Right ventricle myocardium superior (tissue), 1 donor: Measurements from ENCODE around the gene HEPN1. TPM values are rescaled to one million over a fixed set of nuclear protein-coding genes. Genes with fewer than 3 reads are reported as not detected.

ENCODE experiments used
- ATAC-seq: fragments of 200-7000 bp; cut with Tn5 transposase; one replicate; pipeline ENCODE4 v1.9.1; 2020; ENCODE audit warnings: mild to moderate bottlenecking; ENCODE audit not compliant: poor library complexity
- DNase-seq: peaks from one replicate; pipeline ENCODE4 v3.0.0-alpha.2; 2020
- intact Hi-C: fragments of 100-400 bp; cut with DNase I; formaldehyde crosslinking; loops from one replicate; pipeline ENCODE4 v1.11.2; 2022
- total RNA-seq: library from RNA; stranded (reverse); fragmentation: NEBNext Ultra II Directional; extraction: Animal tissue kit (Norgen Biotek cat#: 25700); gene quantifications from one replicate; pipeline ENCODE4 v1.2.1, GENCODE V29; 2021
- donor health status: DM: no; HTN: yes; CAD: no; lungs with severe emphysema.

Gene HEPN1
- total RNA-seq, 1 donor from 2014 or later: not detected

GRCh38 chr11:124934862-124935547 lies 16.0 kb downstream of the HEPN1 start:
- no peak for DNase-seq
- intact Hi-C loops: no loop called here
- ATAC-seq: no peak

- ATAC-seq (no peak), DNase-seq (no peak)
- intact Hi-C loops: no loop called here
Measured at GRCh38 chr11:124935548-124936514, 16.8 kb downstream of the HEPN1 start, which contains the start of gene HEPACAM. HEPACAM (minus strand) TSS chr11:124936047; CDS start chr11:124936006, 41 bp downstream.

- DNase-seq (no peak), ATAC-seq (no peak)
- intact Hi-C loops: no loop called here
Measured at GRCh38 chr11:124937336-124937935, 18.4 kb downstream of the HEPN1 start.

GRCh38 chr11:124938206-124938765 lies 19.2 kb downstream of the HEPN1 start:
- intact Hi-C loops: no loop called here
- no peak for ATAC-seq

GRCh38 chr11:124938970-124939369 lies 19.9 kb downstream of the HEPN1 start:
- intact Hi-C loops: no loop called here
- DNase-seq (no peak), ATAC-seq (no peak)

More at GRCh38 chr11:124938206-124938765, 19.2 kb downstream of the HEPN1 start:
- no peak for DNase-seq

GRCh38 chr11:124941703-124942102 lies 22.7 kb downstream of the HEPN1 start:
- ATAC-seq: no peak
- intact Hi-C loops: no loop called here

GRCh38 chr11:124942466-124943253 lies 23.6 kb downstream of the HEPN1 start:
- intact Hi-C loops: no loop called here

More at GRCh38 chr11:124941703-124942102, 22.7 kb downstream of the HEPN1 start:
- no peak for DNase-seq

GRCh38 chr11:124943254-124943616 lies 24.2 kb downstream of the HEPN1 start:
- DNase-seq (no peak), ATAC-seq (no peak)
- intact Hi-C loops: no loop called here

More at GRCh38 chr11:124942466-124943253, 23.6 kb downstream of the HEPN1 start:
- ATAC-seq: no peak
- no peak for DNase-seq

- DNase-seq (no peak), ATAC-seq (no peak)
- intact Hi-C loops: no loop called here
Measured at GRCh38 chr11:124943741-124944140, 24.7 kb downstream of the HEPN1 start.

GRCh38 chr11:124944565-124944964 lies 25.5 kb downstream of the HEPN1 start:
- DNase-seq (no peak), ATAC-seq (no peak)
- intact Hi-C loops: no loop called here

- intact Hi-C loops: no loop called here
- no peak for ATAC-seq
- no peak for DNase-seq
Measured at GRCh38 chr11:124945826-124946225, 26.8 kb downstream of the HEPN1 start.

- ATAC-seq: no peak
- intact Hi-C loops: no loop called here
- no peak for DNase-seq
Measured at GRCh38 chr11:124946735-124947141, 27.7 kb downstream of the HEPN1 start.

- ATAC-seq (no peak), DNase-seq (no peak)
- intact Hi-C loops: no loop called here
Measured at GRCh38 chr11:124950601-124951330, 31.7 kb downstream of the HEPN1 start.

- ATAC-seq: no peak
- intact Hi-C loops: no loop called here
Measured at GRCh38 chr11:124951341-124951740, 32.3 kb downstream of the HEPN1 start.

GRCh38 chr11:124953753-124954589 lies 34.9 kb downstream of the HEPN1 start, which contains the start of gene CCDC15:
CCDC15 (plus strand) TSS chr11:124954202; CDS start chr11:124954733, 531 bp downstream.
- DNase-seq (peak; percentile 98), ATAC-seq (peak; percentile 100)
- intact Hi-C loops: no loop called here

More at GRCh38 chr11:124951341-124951740, 32.3 kb downstream of the HEPN1 start:
- no peak for DNase-seq

- intact Hi-C loops: no loop called here
- DNase-seq: no peak
- no peak for ATAC-seq
Measured at GRCh38 chr11:124954590-124954955, 35.5 kb downstream of the HEPN1 start.

- DNase-seq: no peak
- no peak for ATAC-seq
- intact Hi-C loops: no loop called here
Measured at GRCh38 chr11:124955035-124955434, 36.0 kb downstream of the HEPN1 start.
